ENCODE measurements around the gene CALU. TPM values are rescaled to one million over a fixed set of nuclear protein-coding genes. Genes with fewer than 3 reads are reported as not detected.

Gene CALU
- total RNA-seq, 1 donor from 2014 or later = 199 TPM

DNA sequence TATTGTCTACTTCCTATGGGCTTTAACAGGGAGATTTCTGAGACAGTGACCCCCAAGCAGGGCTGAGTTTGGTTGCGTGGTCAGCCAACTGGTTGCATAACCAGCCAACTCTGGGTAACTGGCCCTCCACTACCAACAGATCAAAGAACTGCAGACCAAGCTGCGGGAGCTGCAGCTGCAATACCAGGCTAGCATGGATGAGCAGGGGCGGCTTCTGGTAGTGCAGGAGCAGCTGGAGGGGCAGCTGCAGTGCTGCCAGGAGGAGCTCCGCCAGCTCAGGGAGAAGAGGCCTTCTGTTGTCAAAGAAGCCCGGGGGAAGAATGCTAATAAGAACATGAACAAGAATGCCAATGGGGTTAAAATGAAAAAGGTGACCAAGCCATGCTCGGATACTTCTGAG, 75.3 kb downstream of the CALU start:
- Mint-ChIP-seq H3K4me1 (peaks cover 7% of the 10 kb centered on the region), H3K27me3 (ENCODE audit: low read depth) (peaks cover 10% of the 10 kb centered on the region), H3K27ac (no peak overlapping the region), H3K9me3 (no peaks in the 10 kb centered on the region), H3K4me3 (no peak overlapping the region), H3K36me3 (peaks cover 4% of the 10 kb centered on the region)
- no peak for TF ChIP-seq CTCF (IDR thresholded peaks at IDR 0.05; ENCODE audit: unreplicated experiment)
- no peak for DNase-seq (ENCODE audit: low spot score in 2 of 2, unreplicated experiment in 2 of 2)

GRCh38 chr7:128815289-128815942, 76.3 kb downstream of the CALU start:
- H3K4me3 Mint-ChIP-seq = no peak overlapping the region
- H3K27ac Mint-ChIP-seq = no peak overlapping the region
- no peak for DNase-seq (ENCODE audit: low spot score in 2 of 2, unreplicated experiment in 2 of 2)
- no peaks in the 10 kb centered on the region for H3K9me3 Mint-ChIP-seq
- TF ChIP-seq CTCF (IDR thresholded peaks at IDR 0.05; ENCODE audit: unreplicated experiment) = no peak
- peaks cover 10% of the 10 kb centered on the region for H3K27me3 Mint-ChIP-seq (ENCODE audit: low read depth)
- peaks cover 7% of the 10 kb centered on the region for H3K4me1 Mint-ChIP-seq
- H3K36me3 Mint-ChIP-seq = no peaks in the 10 kb centered on the region

DNA sequence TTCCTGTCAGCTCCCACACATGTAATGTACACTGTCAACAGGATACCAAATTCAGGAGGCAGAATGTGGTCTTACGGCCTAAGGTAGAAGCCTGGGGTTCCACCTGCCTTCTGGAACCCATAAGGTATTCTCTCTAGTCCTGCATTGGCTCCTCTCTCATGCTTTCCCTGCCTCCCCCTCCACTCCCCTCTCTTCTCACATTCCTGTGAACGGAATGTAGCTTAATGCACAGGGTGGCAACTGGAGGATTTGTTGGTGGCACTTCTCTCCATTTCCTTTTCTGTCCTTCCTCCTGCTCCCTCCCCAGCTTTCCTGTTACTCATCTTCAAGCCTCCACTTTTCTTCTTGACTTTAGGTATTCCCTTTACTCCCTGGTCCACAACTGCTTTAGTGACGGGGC, 79.5 kb downstream of the CALU start:
- no peak for DNase-seq (ENCODE audit: low spot score in 2 of 2, unreplicated experiment in 2 of 2)
- H3K36me3 Mint-ChIP-seq = no peaks in the 10 kb centered on the region
- TF ChIP-seq CTCF (IDR thresholded peaks at IDR 0.05; ENCODE audit: unreplicated experiment) = no peak
- no peak overlapping the region for H3K4me3 Mint-ChIP-seq
- peaks cover 7% of the 10 kb centered on the region for H3K4me1 Mint-ChIP-seq
- H3K27me3 Mint-ChIP-seq (ENCODE audit: low read depth) = peaks cover 10% of the 10 kb centered on the region
- H3K9me3 Mint-ChIP-seq = no peaks in the 10 kb centered on the region
- no peak overlapping the region for H3K27ac Mint-ChIP-seq

Other genes with a start within 250 kb of the CALU start
- gene GARIN1A, start 67.1 kb upstream of the CALU start, total RNA-seq = 3.4 to 4.1 TPM (median 3.5 TPM) in 3 replicates
- gene OPN1SW, start 36.4 kb downstream of the CALU start, total RNA-seq = not detected in 3 replicates
- gene CCDC136, start 52.6 kb downstream of the CALU start, total RNA-seq = 34.6 to 39.1 TPM (median 34.8 TPM) in 3 replicates
- 176 to 188 TPM (median 184 TPM) in 3 replicates for gene FLNC, start 91.0 kb downstream of the CALU start, total RNA-seq
- 122 to 123 TPM (median 122 TPM) in 3 replicates for gene ATP6V1F, start 123.5 kb downstream of the CALU start, total RNA-seq
- gene KCP, start 171.3 kb downstream of the CALU start, total RNA-seq = 19.8 to 23.7 TPM (median 22.5 TPM) in 3 replicates
- 0.51 to 0.90 TPM (median 0.56 TPM) in 3 replicates for gene IRF5, start 198.6 kb downstream of the CALU start, total RNA-seq